ENCODE results near the gene BTBD6.

GRCh38 chr14:105224845-105225570, 23.3 kb upstream of the BTBD6 start:
- TF ChIP-seq CTCF (IDR thresholded peaks at IDR 0.05) (no peak), POLR2A (IDR thresholded peaks at IDR 0.05) (no peak)
